ENCODE data around the gene PDE3A. TPM values are rescaled to one million over a fixed set of nuclear protein-coding genes. Genes with fewer than 3 reads are reported as not detected.
A peak's percentile ranks its signal among the peaks of the same experiment; 100 is the strongest.

PDE3A gene
- total RNA-seq, 1 donor from 2014 or later = 161 TPM

DNA sequence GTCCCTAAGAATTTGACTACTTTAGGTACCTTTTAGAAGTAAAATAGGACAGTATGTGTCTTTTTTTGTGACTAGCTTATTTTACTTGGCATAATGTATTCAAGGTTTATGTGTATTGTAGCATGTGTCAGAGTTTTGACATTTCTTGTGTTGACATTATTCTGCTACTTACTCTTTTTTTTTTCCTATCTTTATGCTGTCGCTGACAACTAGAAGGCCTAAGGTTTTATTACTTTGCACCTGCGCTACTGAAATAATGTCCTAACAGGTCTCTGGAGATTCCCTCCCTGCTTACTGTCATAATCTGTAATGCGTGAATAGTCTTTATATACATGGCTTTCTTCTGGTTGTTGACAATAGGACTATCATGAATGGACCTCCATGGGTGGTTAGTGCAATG lies 43.0 kb downstream of the PDE3A start:
- intact Hi-C loops (cut with micrococcal nuclease) = no loop called here
- H3K27me3 ChIP-seq (ENCODE audit: low read depth) = no peaks in the 10 kb centered on the region
- H3K27ac ChIP-seq (replicated peaks) = peak overlapping the region; percentile 24
- peaks cover 94% of the 10 kb centered on the region for H3K4me1 ChIP-seq
- no peaks in the 10 kb centered on the region for H3K36me3 ChIP-seq
- H3K9me3 ChIP-seq (replicated peaks) = no peaks in the 10 kb centered on the region
- no peak overlapping the region for H3K4me3 ChIP-seq
- no peak for TF ChIP-seq CTCF (IDR thresholded peaks at IDR 0.05; ENCODE audit: borderline replicate concordance)
- no peak for DNase-seq

DNA sequence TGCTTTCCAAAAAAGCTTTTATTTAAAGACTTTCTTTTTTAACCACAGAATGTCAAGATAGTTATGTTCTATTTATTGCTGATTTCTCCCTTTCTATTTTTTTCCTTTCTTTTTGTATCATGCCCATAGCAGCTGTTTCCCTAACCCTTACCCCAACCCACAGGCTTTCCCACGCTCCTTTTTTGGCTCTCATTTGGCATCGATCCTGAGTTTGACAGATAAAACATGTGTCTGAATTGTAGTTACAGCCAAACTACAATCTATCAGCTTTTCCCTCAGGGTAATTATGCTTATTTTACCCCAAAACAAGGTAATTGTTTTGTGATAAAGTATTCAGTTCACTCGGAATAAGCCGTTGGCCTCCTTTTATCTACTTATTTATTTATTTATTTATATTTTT lies 46.7 kb downstream of the PDE3A start:
- peak overlapping the region; percentile 32 for H3K4me3 ChIP-seq
- peak overlapping the region; percentile 67 for H3K27ac ChIP-seq (replicated peaks)
- intact Hi-C loops (cut with micrococcal nuclease) = no loop called here
- no peak for TF ChIP-seq CTCF (IDR thresholded peaks at IDR 0.05; ENCODE audit: borderline replicate concordance)
- no peaks in the 10 kb centered on the region for H3K27me3 ChIP-seq (ENCODE audit: low read depth)
- DNase-seq = peak; percentile 20
- H3K4me1 ChIP-seq = peaks cover 96% of the 10 kb centered on the region
- H3K9me3 ChIP-seq (replicated peaks) = no peaks in the 10 kb centered on the region
- H3K36me3 ChIP-seq = no peaks in the 10 kb centered on the region

- peak; percentile 16 for DNase-seq
- H3K9me3 ChIP-seq (replicated peaks) = no peaks in the 10 kb centered on the region
- H3K4me3 ChIP-seq = peak overlapping the region; percentile 32
- H3K4me1 ChIP-seq = peaks cover 96% of the 10 kb centered on the region
- no peaks in the 10 kb centered on the region for H3K36me3 ChIP-seq
- TF ChIP-seq CTCF (IDR thresholded peaks at IDR 0.05; ENCODE audit: borderline replicate concordance) = no peak
- H3K27ac ChIP-seq (replicated peaks) = peak overlapping the region; percentile 67
- H3K27me3 ChIP-seq (ENCODE audit: low read depth) = no peaks in the 10 kb centered on the region
- intact Hi-C loops (cut with micrococcal nuclease) = no loop called here
These were observed 47.3 kb downstream of the PDE3A start for GRCh38 chr12:20415641-20416040.

DNA sequence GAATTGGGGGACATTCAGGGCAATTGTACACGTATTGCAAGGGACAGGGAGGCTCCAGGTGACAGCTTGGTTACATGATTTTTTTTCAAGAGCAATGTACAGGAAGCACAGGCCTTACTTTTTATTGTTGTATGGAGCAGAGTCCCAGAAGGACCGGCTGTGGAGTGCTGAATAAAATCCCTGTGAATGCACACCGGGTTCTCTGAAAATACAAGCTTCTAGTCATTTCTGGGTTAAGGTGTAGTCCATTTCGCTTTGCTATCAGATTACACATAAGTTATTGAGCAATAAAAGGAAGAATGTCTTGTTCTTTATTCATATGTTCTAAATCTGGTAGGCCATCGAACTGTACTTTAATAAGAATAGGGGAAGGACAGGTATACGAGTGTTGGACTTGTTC lies 52.2 kb downstream of the PDE3A start:
- DNase-seq = no peak
- H3K9me3 ChIP-seq (replicated peaks) = no peaks in the 10 kb centered on the region
- H3K27me3 ChIP-seq (ENCODE audit: low read depth) = no peaks in the 10 kb centered on the region
- H3K4me1 ChIP-seq = peaks cover 89% of the 10 kb centered on the region
- H3K36me3 ChIP-seq = no peaks in the 10 kb centered on the region
- intact Hi-C loops (cut with micrococcal nuclease) = no loop called here
- peak overlapping the region; percentile 11 for H3K4me3 ChIP-seq
- peak overlapping the region; percentile 77 for H3K27ac ChIP-seq (replicated peaks)
- no peak for TF ChIP-seq CTCF (IDR thresholded peaks at IDR 0.05; ENCODE audit: borderline replicate concordance)

- peak overlapping the region; percentile 11 for H3K4me3 ChIP-seq
- TF ChIP-seq CTCF (IDR thresholded peaks at IDR 0.05; ENCODE audit: borderline replicate concordance) = no peak
- H3K27me3 ChIP-seq (ENCODE audit: low read depth) = no peaks in the 10 kb centered on the region
- intact Hi-C loops (cut with micrococcal nuclease) = no loop called here
- peaks cover 89% of the 10 kb centered on the region for H3K4me1 ChIP-seq
- no peaks in the 10 kb centered on the region for H3K9me3 ChIP-seq (replicated peaks)
- DNase-seq = peak; percentile 26
- H3K36me3 ChIP-seq = no peaks in the 10 kb centered on the region
- peak overlapping the region; percentile 77 for H3K27ac ChIP-seq (replicated peaks)
These were observed 53.1 kb downstream of the PDE3A start for GRCh38 chr12:20421421-20421820.

DNA sequence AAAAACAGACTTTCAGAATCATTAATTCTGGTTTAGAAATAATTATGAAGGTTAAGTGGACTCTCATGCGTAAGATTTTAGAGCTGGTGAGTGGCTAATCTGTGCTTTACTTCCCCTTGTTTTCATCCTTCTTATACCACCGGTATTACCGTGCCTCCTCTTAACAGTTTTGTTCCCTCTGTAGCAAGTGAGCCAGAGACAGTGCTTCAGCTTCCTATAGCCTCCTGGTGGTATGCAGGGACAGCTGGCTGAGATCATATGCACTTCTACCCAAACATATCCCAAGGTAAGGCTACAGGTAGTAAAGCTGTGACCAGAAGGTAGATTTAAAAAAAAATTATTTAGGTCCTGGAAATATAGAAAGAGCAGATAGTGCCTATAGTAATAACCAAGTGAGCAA lies 55.2 kb downstream of the PDE3A start:
- no peaks in the 10 kb centered on the region for H3K27me3 ChIP-seq (ENCODE audit: low read depth)
- peak overlapping the region; percentile 77 for H3K27ac ChIP-seq (replicated peaks)
- H3K4me3 ChIP-seq = no peak overlapping the region
- TF ChIP-seq CTCF (IDR thresholded peaks at IDR 0.05; ENCODE audit: borderline replicate concordance) = peak; percentile 7
- H3K36me3 ChIP-seq = no peaks in the 10 kb centered on the region
- H3K4me1 ChIP-seq = peaks cover 76% of the 10 kb centered on the region
- DNase-seq = no peak
- intact Hi-C loops (cut with micrococcal nuclease) = no loop called here
- H3K9me3 ChIP-seq (replicated peaks) = no peaks in the 10 kb centered on the region
